Panc1 (cell line): ENCODE results near the gene RPL5. TPM values are rescaled to one million over a fixed set of nuclear protein-coding genes. Genes with fewer than 3 reads are reported as not detected.

ENCODE experiments used
- ATAC-seq: fragments of 200-7000 bp; cut with Tn5 transposase; 2 replicates; pipeline ENCODE4 v1.9.1; 2020; ENCODE audit warnings: mild to moderate bottlenecking, moderate library complexity
- BruUV-seq: library from RNA; stranded (reverse); fragments of 400-500 nt; replicated peaks from 2 replicates; lab custom pipeline; 2021; lab: Mats Ljungman, UMichigan
- CTCF ChIA-PET: fragments of 300-600 bp; sonication (Branson Sonifier 250); formaldehyde crosslinking; loops from one replicate; lab custom pipeline; 2022; ENCODE audit warnings: antibody characterized with exemption; lab: Charles Lee
- POLR2A ChIA-PET: fragments of 300-600 bp; sonication (Branson Sonifier 250); formaldehyde crosslinking; loops from one replicate; lab custom pipeline; 2022; ENCODE audit warnings: antibody characterized with exemption; lab: Charles Lee
- DNase-seq: peaks from one replicate; pipeline ENCODE4 v3.0.0-alpha.2; 2010; ENCODE audit warnings: low read depth, low spot score
- H3K27ac ChIP-seq: 2 replicates; pipeline ENCODE4 v1.5.1; 2011; ENCODE audit warnings: mild to moderate bottlenecking, low read length, inconsistent platforms
- H3K27me3 ChIP-seq: fragments of 200-500 bp; sonication (Bioruptor generic); 2 replicates; pipeline ENCODE4 v1.6.0; 2014; ENCODE audit warnings: low read length, inconsistent platforms; ENCODE audit not compliant: control insufficient read depth, insufficient read depth
- H3K36me3 ChIP-seq: fragments of 200-500 bp; sonication (Bioruptor generic); 2 replicates; pipeline ENCODE4 v1.5.1; 2014; ENCODE audit warnings: inconsistent platforms, mild to moderate bottlenecking, low read length, moderate library complexity; ENCODE audit not compliant: control insufficient read depth, insufficient read depth
- H3K4me1 ChIP-seq: 2 replicates; pipeline ENCODE4 v1.5.1; 2011; ENCODE audit warnings: inconsistent platforms, mild to moderate bottlenecking, low read length, moderate library complexity; ENCODE audit not compliant: control insufficient read depth, insufficient read depth
- H3K4me3 ChIP-seq, 2 experiments: 2 replicates each; pipeline ENCODE4 v1.5.1; 2011 to 2012; ENCODE audit warnings: low read depth in 2 of 2, low read length in 2 of 2, mild to moderate bottlenecking in 2 of 2, inconsistent platforms in 1 of 2, moderate library complexity in 1 of 2
- H3K9me3 ChIP-seq: fragments of 200-500 bp; sonication (Bioruptor generic); 2 replicates; pipeline ENCODE4 v1.5.1; 2014; ENCODE audit warnings: low read depth, mild to moderate bottlenecking, inconsistent platforms, low read length, moderate library complexity; ENCODE audit not compliant: control insufficient read depth, insufficient read depth
- CTCF ChIP-seq: fragments of 450-650 bp; IDR thresholded peaks from 2 replicates; pipeline ENCODE4 v1.5.1; 2017; ENCODE audit warnings: mild to moderate bottlenecking
- POLR2AphosphoS5 ChIP-seq: IDR thresholded peaks from 2 replicates; pipeline ENCODE4 v1.6.1; 2012; ENCODE audit warnings: mild to moderate bottlenecking, low read depth, low read length, moderate library complexity
- REST ChIP-seq, 2 experiments: IDR thresholded peaks; 2 replicates each; pipeline ENCODE4 v1.6.1; 2011 to 2012; ENCODE audit warnings: low read depth in 2 of 2, control low read depth in 1 of 2, low read length in 1 of 2, mild to moderate bottlenecking in 1 of 2, moderate library complexity in 1 of 2; ENCODE audit not compliant: insufficient read depth in 1 of 2
- SIN3A ChIP-seq: IDR thresholded peaks from 2 replicates; pipeline ENCODE4 v1.6.1; 2012; ENCODE audit warnings: low read depth, mild to moderate bottlenecking, low read length, moderate library complexity, borderline replicate concordance; ENCODE audit not compliant: insufficient read depth
- TCF7L2 ChIP-seq: IDR thresholded peaks from 2 replicates; pipeline ENCODE4 v1.6.1; 2011; ENCODE audit warnings: mild to moderate bottlenecking, low read depth, low read length, inconsistent platforms
- in situ Hi-C: cut with HindIII; loops from 2 replicates; pipeline ENCODE4 v1.10.0; 2016; ENCODE audit warnings: low sequenced_read_pairs, low pct_unique_long_range_greater_than_20kb
- intact Hi-C: fragments of 100-400 bp; cut with micrococcal nuclease; formaldehyde crosslinking; loops from one replicate; pipeline ENCODE4 v1.10.0; 2022; ENCODE audit not compliant: unreplicated experiment
- total RNA-seq: library from RNA; stranded (reverse); gene quantifications from one replicate; pipeline ENCODE4 v1.2.1, GENCODE V29; 2021; ENCODE audit not compliant: unreplicated experiment

The RPL5 gene
- total RNA-seq, 1 experiment from 2014 or later = 446 TPM

GRCh38 chr1:92845908-92846307, 14.1 kb downstream of the RPL5 start:
- no peaks in the 10 kb centered on the region for H3K27me3 ChIP-seq
- no peak overlapping the region for H3K27ac ChIP-seq
- H3K36me3 ChIP-seq = peaks cover 19% of the 10 kb centered on the region
- DNase-seq (no peak), ATAC-seq (no peak)
- H3K4me3 ChIP-seq = no peak overlapping the region
- H3K4me1 ChIP-seq = no peaks in the 10 kb centered on the region
- TF ChIP-seq REST (IDR thresholded peaks at IDR 0.05; ENCODE audit: insufficient read depth in 1 of 2, low read depth in 2 of 2, low read length in 1 of 2) (no peak), SIN3A (no peak)
- intact Hi-C loops (no loop called here), in situ Hi-C loops (no loop called here)
- no TSS peak for BruUV-seq
- CTCF ChIA-PET = no interaction called here
- H3K9me3 ChIP-seq = no peaks in the 10 kb centered on the region
- POLR2A ChIA-PET = no interaction called here

- ChIA-PET POLR2A (no interaction called here), CTCF (no interaction called here)
- Histone ChIP-seq H3K4me3 (no peak overlapping the region), H3K4me1 (no peaks in the 10 kb centered on the region), H3K27ac (no peak overlapping the region), H3K36me3 (no peaks in the 10 kb centered on the region), H3K9me3 (no peaks in the 10 kb centered on the region), H3K27me3 (no peaks in the 10 kb centered on the region)
- in situ Hi-C loops (no loop called here), intact Hi-C loops (no loop called here)
- ATAC-seq = no peak
- BruUV-seq = no TSS peak
- TF ChIP-seq CTCF = no peak
- no peak for TF ChIP-seq REST (IDR thresholded peaks at IDR 0.05; ENCODE audit: insufficient read depth in 1 of 2, low read depth in 2 of 2, low read length in 1 of 2)
- no peak for TF ChIP-seq TCF7L2
- no peak for TF ChIP-seq POLR2AphosphoS5
- DNase-seq = no peak
Observed at GRCh38 chr1:92848201-92848600, 16.4 kb downstream of the RPL5 start.
